Measurements from ENCODE around the gene SNX1.

DNA sequence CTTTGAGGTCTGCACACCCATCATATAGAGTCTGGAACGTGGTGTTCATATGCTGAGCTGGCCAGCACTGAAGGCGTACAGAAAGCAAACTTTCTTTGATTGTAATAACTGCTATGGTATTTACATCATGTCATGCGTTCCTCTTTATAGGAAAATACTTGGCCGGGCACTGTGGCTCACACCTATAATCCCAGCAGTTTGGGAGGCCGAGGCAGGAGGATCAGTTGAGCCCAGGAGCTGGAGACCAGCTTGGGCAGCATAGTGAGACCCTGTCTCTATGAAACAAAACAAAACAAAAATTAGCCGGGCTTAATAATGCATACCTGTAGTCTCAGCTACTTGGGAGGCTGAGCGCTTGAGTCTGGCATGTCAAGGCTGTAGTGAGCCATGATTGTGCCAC is 52.4 kb downstream of the SNX1 start:
- TF ChIP-seq, protein P1, sequence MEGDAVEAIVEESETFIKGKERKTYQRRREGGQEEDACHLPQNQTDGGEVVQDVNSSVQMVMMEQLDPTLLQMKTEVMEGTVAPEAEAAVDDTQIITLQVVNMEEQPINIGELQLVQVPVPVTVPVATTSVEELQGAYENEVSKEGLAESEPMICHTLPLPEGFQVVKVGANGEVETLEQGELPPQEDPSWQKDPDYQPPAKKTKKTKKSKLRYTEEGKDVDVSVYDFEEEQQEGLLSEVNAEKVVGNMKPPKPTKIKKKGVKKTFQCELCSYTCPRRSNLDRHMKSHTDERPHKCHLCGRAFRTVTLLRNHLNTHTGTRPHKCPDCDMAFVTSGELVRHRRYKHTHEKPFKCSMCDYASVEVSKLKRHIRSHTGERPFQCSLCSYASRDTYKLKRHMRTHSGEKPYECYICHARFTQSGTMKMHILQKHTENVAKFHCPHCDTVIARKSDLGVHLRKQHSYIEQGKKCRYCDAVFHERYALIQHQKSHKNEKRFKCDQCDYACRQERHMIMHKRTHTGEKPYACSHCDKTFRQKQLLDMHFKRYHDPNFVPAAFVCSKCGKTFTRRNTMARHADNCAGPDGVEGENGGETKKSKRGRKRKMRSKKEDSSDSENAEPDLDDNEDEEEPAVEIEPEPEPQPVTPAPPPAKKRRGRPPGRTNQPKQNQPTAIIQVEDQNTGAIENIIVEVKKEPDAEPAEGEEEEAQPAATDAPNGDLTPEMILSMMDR (conservative IDR thresholded peaks at IDR 0.05; ENCODE audit: low read length), result no peak
- no peak for TF ChIP-seq EZH2phosphoT487 (IDR thresholded peaks at IDR 0.05; ENCODE audit: borderline replicate concordance)

All from Loucy (cell line).